Osteoblast (primary cell): ENCODE data around the gene NPTN. TPM values are rescaled to one million over a fixed set of nuclear protein-coding genes. Genes with fewer than 3 reads are reported as not detected.
A peak's percentile ranks its signal among the peaks of the same experiment; 100 is the strongest.
"Not testable (repeated sequence)": the region's sequence is repeated elsewhere in the genome, so short reads cannot be mapped to it uniquely, and the experiment has no call there.

Experiments used
- DNase-seq: peaks from one replicate; pipeline ENCODE4 v3.0.0; 2011; ENCODE audit warnings: low spot score, mixed read lengths; ENCODE audit not compliant: insufficient read length; ENCODE audit errors: missing footprints
- H2AFZ ChIP-seq: 2 replicates; pipeline ENCODE4 v1.6.0; 2011; ENCODE audit warnings: mild to moderate bottlenecking, low read length
- H3K27ac ChIP-seq: 2 replicates; pipeline ENCODE4 v1.5.1; 2011; ENCODE audit warnings: mild to moderate bottlenecking, low read depth, low read length, moderate library complexity
- H3K27me3 ChIP-seq: 2 replicates; pipeline ENCODE4 v1.6.0; 2012; ENCODE audit warnings: mild to moderate bottlenecking, control low read depth, inconsistent platforms, low read length, moderate library complexity; ENCODE audit not compliant: insufficient read depth
- H3K36me3 ChIP-seq: 2 replicates; pipeline ENCODE4 v1.5.1; 2011; ENCODE audit warnings: mild to moderate bottlenecking, low read length, control low read depth, moderate library complexity; ENCODE audit not compliant: insufficient read depth
- H3K4me1 ChIP-seq: 2 replicates; pipeline ENCODE4 v1.5.1; 2011; ENCODE audit warnings: mild to moderate bottlenecking, low read length, control low read depth, moderate library complexity; ENCODE audit not compliant: insufficient read depth
- H3K4me2 ChIP-seq: 2 replicates; pipeline ENCODE4 v1.6.0; 2011; ENCODE audit warnings: mild to moderate bottlenecking, low read length; ENCODE audit not compliant: insufficient read depth
- H3K4me3 ChIP-seq: fragments of 200-600 bp; sonication (generic); 3 replicates; pipeline ENCODE4 v1.5.1; 2012; ENCODE audit warnings: mild to moderate bottlenecking, low read length, inconsistent platforms; ENCODE audit not compliant: insufficient read depth
- H3K79me2 ChIP-seq: 2 replicates; pipeline ENCODE4 v1.6.0; 2012; ENCODE audit warnings: mild to moderate bottlenecking, low read length, control low read depth, inconsistent platforms; ENCODE audit not compliant: insufficient read depth
- H3K9me3 ChIP-seq: 2 replicates; pipeline ENCODE4 v1.5.1; 2011; ENCODE audit warnings: low read depth, low read length, control low read depth
- H4K20me1 ChIP-seq: 2 replicates; pipeline ENCODE4 v1.6.0; 2012; ENCODE audit warnings: mild to moderate bottlenecking, low read length, control low read depth; ENCODE audit not compliant: insufficient read depth
- CTCF ChIP-seq: IDR thresholded peaks from 2 replicates; pipeline ENCODE4 v1.5.1; 2011; ENCODE audit warnings: mild to moderate bottlenecking, low read depth, low read length, moderate library complexity; ENCODE audit errors: extremely low read depth
- total RNA-seq: library from RNA; depleted of rRNA; stranded (reverse); fragments of >200 nt; gene quantifications from 2 replicates; pipeline ENCODE4 v1.2.3, GENCODE V29; 2012

Gene NPTN
- total RNA-seq, 1 donor: 130 TPM

- no peak for DNase-seq
- no peak overlapping the region for H3K4me3 ChIP-seq
- H2AFZ ChIP-seq: no peak overlapping the region
- peaks cover 6% of the 10 kb centered on the region for H3K27me3 ChIP-seq
- no peaks in the 10 kb centered on the region for H3K4me1 ChIP-seq
- no peak for TF ChIP-seq CTCF
- no peaks in the 10 kb centered on the region for H3K79me2 ChIP-seq
- H3K4me2 ChIP-seq: no peak overlapping the region
- H3K9me3 ChIP-seq: no peaks in the 10 kb centered on the region
- no peaks in the 10 kb centered on the region for H4K20me1 ChIP-seq
- no peak overlapping the region for H3K27ac ChIP-seq
- H3K36me3 ChIP-seq: no peaks in the 10 kb centered on the region
Observed at GRCh38 chr15:73648014-73648295, 14.8 kb upstream of the NPTN start.

GRCh38 chr15:73647259-73648013, 14.2 kb upstream of the NPTN start:
- no peaks in the 10 kb centered on the region for H3K36me3 ChIP-seq
- no peak overlapping the region for H2AFZ ChIP-seq
- H3K4me3 ChIP-seq: no peak overlapping the region
- no peak overlapping the region for H3K4me2 ChIP-seq
- H3K27ac ChIP-seq: no peak overlapping the region
- DNase-seq: peak; percentile 56
- no peaks in the 10 kb centered on the region for H4K20me1 ChIP-seq
- H3K4me1 ChIP-seq: no peaks in the 10 kb centered on the region
- no peaks in the 10 kb centered on the region for H3K79me2 ChIP-seq
- no peak for TF ChIP-seq CTCF
- peaks cover 10% of the 10 kb centered on the region for H3K27me3 ChIP-seq
- H3K9me3 ChIP-seq: no peaks in the 10 kb centered on the region

- not testable (repeated sequence) for H4K20me1 ChIP-seq, H3K9me3 ChIP-seq, H3K4me3 ChIP-seq, DNase-seq, H3K36me3 ChIP-seq, H2AFZ ChIP-seq, H3K4me2 ChIP-seq, H3K27ac ChIP-seq, H3K79me2 ChIP-seq
- Histone ChIP-seq H3K27me3 (peaks cover 14% of the 10 kb centered on the region), H3K4me1 (peaks cover 11% of the 10 kb centered on the region)
Observed at GRCh38 chr15:73639464-73639863, 6.3 kb upstream of the NPTN start.

GRCh38 chr15:73637527-73637926, 4.3 kb upstream of the NPTN start:
- Histone ChIP-seq H2AFZ (no peak overlapping the region), H3K9me3 (peaks cover 2% of the 10 kb centered on the region), H3K27ac (no peak overlapping the region), H3K79me2 (peaks cover 3% of the 10 kb centered on the region), H3K36me3 (no peaks in the 10 kb centered on the region), H3K4me3 (no peak overlapping the region), H3K4me1 (peaks cover 21% of the 10 kb centered on the region), H3K27me3 (peaks cover 4% of the 10 kb centered on the region), H3K4me2 (no peak overlapping the region), H4K20me1 (no peaks in the 10 kb centered on the region)
- no peak for DNase-seq
- TF ChIP-seq CTCF: no peak
